ENCODE measurements around the gene CDKN1B.

The CDKN1B gene

DNA sequence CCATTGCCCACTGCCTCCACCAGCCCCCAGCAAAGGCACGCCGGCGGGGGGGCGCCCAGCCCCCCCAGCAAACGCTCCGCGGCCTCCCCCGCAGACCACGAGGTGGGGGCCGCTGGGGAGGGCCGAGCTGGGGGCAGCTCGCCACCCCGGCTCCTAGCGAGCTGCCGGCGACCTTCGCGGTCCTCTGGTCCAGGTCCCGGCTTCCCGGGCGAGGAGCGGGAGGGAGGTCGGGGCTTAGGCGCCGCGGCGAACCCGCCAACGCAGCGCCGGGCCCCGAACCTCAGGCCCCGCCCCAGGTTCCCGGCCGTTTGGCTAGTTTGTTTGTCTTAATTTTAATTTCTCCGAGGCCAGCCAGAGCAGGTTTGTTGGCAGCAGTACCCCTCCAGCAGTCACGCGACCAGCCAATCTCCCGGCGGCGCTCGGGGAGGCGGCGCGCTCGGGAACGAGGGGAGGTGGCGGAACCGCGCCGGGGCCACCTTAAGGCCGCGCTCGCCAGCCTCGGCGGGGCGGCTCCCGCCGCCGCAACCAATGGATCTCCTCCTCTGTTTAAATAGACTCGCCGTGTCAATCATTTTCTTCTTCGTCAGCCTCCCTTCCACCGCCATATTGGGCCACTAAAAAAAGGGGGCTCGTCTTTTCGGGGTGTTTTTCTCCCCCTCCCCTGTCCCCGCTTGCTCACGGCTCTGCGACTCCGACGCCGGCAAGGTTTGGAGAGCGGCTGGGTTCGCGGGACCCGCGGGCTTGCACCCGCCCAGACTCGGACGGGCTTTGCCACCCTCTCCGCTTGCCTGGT, at the start of gene CDKN1B:
TSS of gene CDKN1B (plus strand) at position 576 of the 793 bp plus-strand sequence. CDS start 472 bp downstream, outside the sequence.
- peak; percentile 91 for DNase-seq

DNA sequence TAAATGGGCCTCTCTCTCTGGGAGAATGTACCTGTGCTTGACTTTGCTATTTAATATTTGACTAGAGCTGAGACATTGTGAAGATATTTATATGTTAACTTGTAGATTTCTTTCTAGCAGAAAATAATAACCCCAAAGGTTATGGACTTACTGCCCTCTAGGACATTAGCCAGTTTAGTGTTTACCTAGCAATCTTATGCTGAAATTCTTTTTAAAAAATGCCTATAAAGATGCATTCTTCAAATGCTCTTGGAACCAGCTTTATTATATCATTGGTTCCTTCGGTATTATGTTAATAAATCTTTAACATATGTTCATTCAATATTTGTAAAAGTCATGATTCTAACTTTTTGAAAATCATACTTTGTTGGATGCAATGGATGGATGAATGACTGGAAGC, 49.2 kb upstream of the CDKN1B start:
- DNase-seq = no peak

DNA sequence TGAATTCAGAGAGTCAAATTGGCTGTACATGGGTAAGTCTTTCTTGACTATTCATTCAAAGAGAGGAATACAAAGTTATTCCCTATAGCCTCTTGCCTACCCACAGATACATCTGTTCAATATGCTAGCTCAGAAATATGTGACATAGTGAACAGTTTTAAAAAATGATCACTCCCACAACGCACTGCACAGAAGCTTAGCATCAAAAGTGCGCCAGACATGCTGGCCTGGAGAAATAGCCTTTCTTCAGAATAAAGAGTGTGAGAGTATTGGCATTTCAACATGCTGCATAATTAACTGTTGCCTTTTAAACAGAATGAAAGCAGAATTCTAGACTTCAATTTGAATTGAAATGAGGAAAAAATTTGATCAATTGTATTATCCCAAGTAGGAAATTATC, 48.1 kb upstream of the CDKN1B start:
- DNase-seq = no peak

DNA sequence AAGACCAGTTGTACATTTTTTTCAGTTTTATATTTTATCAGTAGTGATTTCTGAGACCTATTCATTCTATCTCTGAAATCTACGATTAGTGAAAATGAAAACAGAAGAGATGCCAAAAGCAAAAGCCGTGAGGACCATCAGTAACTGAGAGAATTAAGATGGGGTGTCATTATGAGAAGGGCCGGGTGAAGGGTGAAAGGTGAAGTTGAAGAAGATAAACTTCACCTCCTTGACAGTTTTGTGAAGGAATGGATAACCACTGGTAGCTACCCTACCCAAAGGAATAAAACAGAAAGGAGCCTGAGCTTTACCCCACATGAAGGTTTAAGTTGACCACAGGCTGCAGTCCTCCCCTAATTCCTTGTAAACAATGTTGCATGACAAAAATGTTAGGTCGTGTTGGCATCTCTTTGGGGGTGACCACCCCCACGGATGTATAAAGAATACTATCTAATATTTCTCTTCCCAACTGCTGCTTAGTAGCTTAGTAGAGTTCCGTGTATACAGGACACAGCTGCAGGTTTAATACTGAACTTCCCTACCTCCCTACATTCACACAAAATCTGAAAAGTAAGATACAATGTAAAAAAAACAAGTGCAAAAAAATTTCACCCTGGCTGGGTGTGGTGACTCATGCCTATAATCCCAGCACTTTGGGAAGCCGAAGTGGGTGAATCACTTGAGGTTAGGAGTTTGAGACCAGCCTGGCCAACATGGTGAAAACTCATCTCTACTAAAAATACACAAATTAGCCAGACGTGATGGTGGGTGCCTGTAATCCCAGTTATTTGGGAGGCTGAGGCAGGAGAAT, 45.1 kb upstream of the CDKN1B start:
- DNase-seq = no peak

DNA sequence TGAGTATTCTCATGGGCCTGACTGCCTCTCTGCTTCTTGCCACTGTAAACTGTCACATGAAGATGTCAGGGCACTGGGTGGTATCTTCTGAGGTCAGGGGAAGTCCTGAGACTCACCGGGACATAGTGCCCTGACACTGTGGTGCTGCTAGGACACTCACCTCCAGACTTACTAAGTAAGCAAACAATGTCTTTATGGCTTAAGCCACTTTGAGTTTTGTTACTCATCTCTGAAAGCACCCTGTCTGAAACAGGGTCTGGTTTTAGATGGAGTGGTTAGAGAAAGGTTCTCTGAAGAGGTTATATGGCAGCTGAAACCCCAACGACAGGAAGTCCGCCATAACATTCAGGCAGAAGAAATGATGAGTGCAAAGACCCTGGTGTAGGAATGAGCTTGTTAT, 43.9 kb upstream of the CDKN1B start:
- DNase-seq = no peak

DNA sequence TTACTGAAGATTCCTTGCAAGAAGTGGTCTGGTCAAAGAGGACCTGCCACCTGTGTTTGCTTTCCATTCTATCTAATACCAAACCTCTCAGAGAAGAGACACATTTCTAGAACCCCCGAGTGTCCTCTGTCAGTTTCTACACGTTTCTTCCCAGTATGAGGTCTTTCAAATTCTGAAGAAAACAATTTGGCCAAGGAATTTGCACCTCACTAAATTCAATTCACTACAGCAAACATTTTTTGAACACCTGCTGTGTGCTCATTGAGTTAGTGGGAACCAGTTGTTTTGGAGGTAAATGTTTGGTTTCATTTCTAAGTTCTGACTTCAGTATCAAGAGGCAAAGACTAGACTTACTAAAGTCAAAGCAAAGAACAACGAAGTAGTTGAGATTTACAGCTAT, 40.6 kb upstream of the CDKN1B start:
- no peak for DNase-seq

DNA sequence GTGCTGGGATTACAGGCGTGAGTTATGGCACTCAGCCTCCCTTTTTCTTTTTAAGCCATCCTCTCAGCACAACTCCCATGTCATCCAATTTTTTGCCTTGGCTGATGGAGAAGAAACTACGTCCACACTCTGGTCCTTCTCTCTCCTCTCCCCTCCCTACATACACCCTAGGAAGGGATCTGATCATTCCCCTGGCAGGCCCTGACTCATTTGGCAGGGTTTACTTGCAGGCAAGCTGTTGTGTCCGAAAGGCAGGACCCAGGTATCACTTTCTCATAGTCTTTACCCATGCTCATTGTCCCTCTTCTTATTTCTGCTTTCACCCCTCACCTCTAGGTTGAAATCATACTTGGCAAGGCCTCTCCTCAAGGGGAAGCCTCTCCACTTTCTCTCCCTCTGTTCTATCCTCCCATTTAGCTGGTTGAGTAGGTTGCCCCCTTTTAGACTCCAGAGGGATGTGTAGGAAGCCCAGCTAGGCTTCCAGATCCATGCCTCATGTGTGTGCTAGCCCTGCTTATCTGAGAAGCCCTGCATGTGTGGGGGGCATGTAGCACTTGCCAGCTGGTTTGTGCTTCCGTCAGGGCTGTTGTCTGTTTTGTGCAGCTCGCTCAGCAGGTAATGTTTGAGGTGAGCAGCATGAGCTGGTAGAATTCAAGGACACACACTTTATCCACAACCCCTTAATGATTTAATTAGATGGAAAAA, 36.0 kb upstream of the CDKN1B start:
- DNase-seq = no peak

DNA sequence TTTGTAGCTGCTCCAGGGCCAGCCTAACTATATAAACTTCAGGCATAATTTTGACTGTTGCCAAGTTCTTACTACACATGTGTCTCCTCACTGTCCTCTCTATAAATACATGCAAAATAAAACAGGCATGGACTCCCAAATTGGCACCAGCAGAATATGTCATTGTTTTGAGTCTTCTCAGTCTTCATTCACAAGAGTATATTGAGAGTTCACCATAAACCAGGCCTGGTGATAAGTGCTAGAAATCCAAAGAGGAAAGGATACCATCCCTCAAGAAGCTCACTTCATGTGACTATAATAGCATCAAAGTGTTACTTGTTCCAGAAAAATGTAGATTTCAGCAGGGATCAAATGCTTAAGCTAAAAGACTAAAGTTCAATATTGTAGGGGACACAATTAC, 34.9 kb upstream of the CDKN1B start:
- DNase-seq = no peak

DNA sequence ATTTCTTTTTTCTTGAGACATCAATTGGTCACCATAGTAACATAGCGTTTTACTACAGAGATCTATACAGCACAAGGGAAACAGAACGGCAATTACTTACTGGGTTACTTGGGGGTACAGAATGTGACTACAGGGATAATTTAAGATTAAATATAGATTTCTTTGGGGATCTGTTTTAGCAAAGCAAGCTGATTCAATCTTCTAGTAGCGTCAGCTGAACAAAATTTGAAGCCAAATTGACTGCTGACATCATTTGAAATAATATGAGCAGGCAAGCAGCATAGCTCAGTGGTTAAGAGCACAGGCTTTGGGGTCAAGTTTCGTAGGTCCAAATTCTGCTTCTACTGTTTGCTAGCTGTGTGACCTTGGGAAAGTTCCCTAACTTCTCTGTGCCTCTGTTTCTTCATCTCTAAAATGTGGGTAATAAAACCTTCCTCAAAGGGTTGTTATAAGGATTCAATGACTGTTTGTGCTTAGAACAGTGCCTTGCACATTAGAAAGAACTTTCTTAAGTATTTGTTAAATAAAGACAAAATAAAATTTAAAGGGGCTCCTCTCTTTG, 34.0 kb upstream of the CDKN1B start:
- DNase-seq = no peak

DNA sequence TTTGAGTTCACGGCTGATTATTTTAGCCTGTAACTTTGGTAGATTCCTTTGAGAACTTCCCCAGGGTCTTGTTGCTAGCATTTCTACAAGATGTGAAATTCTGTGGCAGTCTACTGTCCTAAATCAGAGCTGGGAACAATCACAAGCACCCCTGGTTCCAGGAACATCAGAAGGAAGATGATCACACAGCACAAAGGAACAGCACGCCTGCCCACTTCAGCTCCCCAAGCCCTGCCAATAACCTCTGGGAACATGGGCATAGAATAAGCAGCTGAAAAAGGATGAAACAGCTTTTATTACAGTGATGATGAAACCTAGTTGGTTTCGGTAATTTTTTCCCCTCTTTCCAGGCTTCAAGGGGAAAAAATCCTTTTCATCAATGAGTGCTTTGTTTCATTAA, 33.4 kb upstream of the CDKN1B start:
- no peak for DNase-seq

DNA sequence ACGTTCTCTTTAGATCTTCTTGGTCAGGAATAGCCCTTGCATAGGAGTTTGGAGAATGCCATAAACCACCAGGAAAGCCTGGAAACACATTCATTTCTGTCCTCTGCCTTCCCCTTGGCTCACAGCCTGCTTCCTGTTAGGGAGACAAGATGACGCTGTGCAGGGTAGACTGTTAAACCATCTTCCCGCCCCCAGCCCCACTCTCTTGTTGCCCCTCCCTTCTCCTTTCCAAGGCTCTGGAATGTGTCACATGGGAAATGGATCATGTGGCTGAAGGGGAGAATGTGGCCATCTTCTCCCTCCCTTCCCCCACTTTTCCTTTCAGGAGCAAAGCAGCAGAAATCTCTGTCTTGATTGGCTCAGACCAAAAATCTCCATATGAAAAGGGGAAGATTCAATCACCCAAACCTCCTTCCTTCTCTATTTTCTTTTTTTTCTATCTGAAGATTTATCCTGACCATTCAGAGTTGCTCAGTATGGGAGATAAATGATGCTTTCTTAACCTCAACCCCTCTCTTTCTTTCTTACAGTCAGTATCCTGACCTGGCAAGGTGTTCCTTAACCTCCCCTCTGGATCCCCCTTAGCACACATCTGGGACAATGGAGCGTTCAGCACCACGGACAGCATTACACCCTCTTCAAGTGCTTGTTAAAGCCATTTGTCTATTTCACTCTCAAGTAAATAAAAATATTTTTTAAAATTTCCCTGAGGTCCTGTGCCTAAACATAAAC, 32.6 kb upstream of the CDKN1B start:
- peak; percentile 26 for DNase-seq

DNA sequence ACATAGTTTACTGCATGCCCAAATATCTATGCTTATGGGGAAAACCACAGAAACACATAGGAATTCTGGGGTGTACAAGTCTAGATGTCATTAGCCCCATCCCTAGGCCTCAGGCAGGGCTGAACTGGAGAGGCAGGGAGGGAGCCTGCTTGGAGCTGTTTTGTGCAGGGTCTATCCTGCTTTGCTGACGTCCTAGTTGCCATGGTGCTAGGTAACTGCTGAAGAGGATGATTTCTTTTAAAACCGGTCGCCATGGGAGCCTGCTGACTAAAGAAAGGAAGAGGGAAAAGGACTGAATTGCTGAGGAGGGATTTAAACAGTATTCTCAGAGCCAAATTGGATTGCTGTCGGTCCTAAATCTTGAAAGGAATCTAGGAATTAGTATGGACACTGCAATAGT, 31.9 kb upstream of the CDKN1B start:
- DNase-seq = peak; percentile 18

DNA sequence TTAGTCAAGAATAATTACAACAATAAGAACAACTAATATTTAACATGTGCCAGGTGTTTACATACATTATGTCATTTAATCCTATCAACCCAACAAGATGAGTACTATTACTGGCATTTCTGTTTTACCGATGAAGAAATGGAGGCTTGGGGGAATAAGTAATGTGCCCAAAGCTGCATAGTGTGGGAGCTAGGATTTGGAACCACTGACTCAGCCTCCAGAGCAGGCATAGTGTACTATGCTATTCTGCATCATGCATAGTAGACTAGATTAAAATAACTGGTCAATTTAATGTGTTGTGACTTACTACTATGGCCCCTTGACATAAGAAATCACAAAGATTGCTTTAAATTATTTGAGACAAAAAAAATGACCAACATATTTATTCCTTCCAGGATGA, 30.7 kb upstream of the CDKN1B start:
- DNase-seq = no peak

DNA sequence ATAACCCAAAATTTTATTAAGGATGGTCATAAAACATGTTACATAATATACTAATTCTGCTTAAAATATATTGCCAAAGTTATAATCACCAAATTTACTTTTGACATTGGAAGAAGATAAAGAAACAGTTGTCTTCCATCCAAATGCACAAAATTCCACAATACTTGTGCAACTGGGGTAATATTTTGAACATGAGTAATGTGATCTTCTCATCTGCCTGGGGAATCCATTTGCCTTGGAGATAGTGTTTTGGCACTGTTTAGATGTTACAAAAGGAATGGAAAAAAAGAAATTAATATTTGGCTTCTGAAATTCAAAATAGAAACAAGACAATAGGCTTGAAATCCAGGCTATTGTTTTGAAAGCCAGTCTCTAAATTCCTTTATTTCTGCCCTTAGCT, 30.2 kb upstream of the CDKN1B start:
- DNase-seq = no peak

DNA sequence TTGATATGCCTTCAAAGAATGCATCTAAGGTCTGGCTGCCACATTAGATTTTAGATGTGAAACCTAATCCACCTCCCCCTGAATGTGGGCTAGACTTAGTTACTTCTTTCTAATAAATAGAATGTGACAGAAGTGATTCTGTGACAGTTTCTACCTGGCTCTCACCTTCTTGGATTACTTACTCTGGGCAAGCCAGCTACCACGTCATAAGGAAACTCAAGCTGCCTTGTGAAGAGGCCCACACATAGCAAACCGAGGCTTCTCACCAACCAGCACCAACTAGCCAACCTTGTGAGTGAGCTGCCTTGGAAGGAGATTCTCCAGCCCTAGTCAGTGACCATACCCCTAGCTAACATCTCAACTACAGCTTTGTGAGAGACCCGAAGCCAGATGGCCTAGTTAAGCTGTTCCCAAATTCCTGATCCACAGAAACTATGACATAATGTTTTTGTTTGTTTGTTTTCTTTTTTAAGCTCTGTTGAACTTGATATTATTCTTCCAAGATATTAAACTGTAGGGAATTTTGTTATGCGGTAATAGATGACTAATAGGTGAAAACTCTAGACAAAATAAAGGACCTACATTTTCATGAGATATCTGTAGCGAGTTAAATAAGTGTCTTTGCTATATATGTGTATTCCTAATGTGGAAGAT, 27.4 kb upstream of the CDKN1B start:
- no peak for DNase-seq

DNA sequence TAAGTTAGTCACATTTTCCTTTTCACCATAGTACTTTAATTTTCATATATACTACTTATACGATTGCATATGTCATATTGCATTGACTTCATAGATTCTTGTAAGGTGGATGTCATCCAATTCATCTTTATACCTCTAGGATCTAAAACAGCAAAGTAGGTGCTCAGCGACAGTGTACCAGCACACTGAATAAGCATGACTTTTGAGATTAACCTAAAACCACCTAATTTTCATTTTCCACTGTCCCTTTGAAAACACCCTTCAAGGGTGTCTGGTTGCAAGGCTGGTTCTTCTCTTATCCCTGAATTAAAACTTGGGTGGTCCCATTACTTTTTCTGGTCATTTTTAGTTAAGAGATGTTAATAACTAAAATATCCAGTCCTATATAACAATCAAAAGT, 25.6 kb upstream of the CDKN1B start:
- no peak for DNase-seq

DNA sequence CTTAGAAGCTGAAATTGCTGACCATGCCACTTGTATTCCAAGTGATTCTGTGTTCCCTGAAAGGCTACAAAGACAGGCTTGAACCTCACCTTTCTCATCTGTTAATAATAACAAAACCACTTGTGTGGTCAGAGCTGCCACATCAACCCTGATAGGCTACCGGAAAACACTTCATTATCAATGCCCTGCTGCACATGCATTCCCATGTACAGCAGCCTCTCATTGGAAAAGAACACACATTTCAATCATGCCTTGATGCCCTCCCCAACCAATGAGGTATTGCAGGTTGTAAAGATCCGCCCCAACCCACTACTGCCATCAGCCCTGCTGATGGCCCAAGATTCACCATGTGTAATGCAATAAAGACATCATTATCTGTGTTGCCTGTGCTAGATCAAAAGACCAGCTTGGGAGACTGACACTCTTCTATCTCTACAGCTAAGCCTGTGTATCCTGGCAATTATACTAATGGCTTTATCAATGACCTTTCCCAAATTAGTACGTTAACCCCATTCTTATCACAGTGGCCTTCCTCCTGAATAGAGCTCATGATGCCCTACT, 24.0 kb upstream of the CDKN1B start:
- DNase-seq = no peak

DNA sequence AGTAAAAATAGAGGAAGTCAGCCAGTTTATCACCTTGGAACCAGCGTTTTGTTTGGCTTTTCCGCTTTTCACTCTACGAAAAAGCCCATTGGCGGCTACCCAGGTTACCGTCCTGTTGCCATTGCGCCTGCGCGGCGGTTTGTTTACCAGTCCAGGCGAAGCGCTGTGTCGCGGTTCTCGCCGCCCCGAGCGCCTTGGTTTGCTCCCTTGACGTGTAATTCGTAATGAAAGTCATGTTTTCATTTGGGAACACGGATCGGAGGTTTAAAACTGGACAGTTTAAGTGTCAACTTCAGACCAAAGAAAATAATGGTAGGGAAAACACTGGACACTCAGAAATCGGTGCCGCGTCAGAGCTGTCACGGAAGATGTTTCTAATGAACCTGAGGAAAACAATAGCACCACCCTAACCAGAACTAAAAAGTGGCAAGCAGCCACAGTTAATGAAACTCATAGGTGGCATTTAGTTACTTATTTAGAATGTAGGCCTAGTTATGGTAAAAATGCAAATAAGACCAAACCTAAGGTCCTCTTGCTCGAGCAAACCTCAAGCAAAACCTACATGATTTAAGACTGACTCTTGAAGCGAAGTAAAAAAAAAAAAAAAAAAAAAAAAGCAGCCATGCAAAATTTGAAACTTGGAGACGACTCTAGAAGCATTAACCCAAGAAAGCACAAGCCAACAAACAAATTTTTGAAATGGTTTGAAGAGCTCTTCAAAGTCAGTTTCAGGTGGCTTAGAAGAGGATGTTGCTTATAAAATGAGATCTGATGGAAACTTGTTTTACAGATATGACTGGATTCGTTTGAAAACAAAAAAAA, 20.4 kb upstream of the CDKN1B start:
- peak; percentile 94 for DNase-seq

DNA sequence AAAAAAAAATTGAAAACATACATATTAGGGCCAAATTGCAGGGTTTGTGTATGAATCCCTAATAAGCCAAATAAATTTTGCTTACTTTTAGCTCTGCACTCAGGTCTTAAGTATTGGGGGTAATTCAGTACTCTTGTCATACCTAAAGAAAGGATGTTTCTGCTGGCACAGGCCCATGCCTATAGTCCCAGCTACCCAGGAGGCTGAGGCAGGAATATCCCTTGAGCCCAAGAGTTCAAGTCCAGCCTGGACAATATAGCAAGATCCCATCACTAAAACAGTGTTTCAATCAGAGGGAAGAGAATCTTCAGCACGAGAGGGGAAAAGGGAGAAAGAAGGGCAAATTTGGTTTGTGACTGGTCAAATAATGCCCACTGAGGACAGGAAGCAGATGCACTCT, 17.8 kb upstream of the CDKN1B start:
- no peak for DNase-seq

DNA sequence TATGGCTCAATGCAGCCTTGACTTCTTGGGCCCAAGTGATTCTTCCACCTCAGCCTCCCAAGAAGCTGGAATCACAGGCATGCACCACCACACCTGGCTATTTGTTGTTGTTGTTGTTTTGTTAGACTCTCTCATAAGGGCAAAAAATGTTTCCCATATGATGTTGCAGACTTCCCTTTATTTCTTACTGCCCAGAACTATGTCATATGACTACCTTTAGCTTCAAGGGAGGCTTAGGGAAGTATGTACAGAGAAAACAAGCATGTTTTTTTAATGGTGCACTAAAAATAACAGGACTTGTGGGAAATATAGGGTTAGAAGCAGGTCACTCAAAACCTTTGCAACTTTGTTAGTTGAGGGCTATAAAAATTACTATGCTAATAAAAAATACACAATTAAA, 16.9 kb upstream of the CDKN1B start:
- no peak for DNase-seq

DNA sequence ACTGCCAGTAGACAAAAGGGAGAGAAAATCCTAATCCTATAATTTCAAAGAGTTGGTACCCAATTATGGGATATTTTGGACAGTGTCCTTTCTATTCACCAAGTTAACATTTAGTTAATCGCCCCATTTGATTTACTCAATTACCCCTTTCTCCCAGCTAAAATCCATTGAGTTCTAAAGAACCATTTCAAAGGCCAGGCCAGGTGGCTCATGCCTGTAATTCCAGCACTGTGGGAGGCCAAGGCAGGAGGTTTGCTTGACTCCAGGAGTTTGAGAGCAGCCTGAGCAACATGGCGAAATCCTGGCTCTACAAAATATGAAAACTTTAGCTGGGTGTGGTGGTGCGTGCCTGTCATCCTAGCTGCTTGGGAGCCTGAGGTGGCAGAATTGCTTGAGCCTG, 15.7 kb upstream of the CDKN1B start:
- DNase-seq = no peak
